Esophagus squamous epithelium (tissue), 4 donors: ENCODE results near the gene TDRD12.

Source experiments
- CTCF ChIP-seq, 6 experiments: fragments of 450-650 bp in 4 of 6; fragments of 200-600 bp in 2 of 6; sonication (generic) in 2 of 6; IDR thresholded peaks; one replicate each; pipeline ENCODE4 v1.5.1; 2016 to 2019; ENCODE audit warnings: antibody characterized with exemption in 6 of 6, mild to moderate bottlenecking in 4 of 6, moderate library complexity in 4 of 6
- POLR2A ChIP-seq, 4 donors: fragments of 450-650 bp; IDR thresholded peaks; one replicate each; pipeline ENCODE4 v1.6.1; 2017; ENCODE audit warnings: antibody characterized with exemption in 4 of 4, mild to moderate bottlenecking in 4 of 4, moderate library complexity in 3 of 4

DNA sequence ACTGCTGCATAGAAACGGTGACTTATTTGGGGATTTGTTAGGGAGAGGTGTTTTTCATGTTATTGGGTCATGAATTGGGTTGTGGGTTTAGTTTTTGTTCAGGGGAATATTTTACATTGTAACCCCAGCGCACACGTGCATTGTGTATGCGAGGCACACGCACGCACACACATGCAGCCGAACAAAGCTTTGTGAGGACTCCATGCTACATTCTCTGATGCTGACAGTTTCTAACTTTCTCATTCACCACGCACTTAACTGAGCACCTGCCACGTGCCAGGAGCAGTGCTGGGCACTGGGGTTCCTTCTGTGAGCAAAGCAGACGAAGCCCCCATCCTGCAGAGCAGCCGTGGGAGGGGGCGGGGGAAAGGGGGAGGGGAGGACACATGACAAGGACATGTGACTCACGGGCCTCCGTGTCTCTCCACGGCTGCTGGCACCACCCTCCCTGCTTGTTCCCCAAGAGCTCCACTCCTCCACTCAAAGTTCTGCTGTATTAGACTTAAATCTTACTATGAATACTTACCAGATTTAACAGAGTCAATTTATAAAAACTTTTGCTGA, 94.4 kb downstream of the TDRD12 start:
- TF ChIP-seq CTCF (IDR thresholded peaks at IDR 0.05) (no peak), POLR2A (IDR thresholded peaks at IDR 0.05) (no peak)
